ENCODE data around the gene SFXN2.

Gene SFXN2

DNA sequence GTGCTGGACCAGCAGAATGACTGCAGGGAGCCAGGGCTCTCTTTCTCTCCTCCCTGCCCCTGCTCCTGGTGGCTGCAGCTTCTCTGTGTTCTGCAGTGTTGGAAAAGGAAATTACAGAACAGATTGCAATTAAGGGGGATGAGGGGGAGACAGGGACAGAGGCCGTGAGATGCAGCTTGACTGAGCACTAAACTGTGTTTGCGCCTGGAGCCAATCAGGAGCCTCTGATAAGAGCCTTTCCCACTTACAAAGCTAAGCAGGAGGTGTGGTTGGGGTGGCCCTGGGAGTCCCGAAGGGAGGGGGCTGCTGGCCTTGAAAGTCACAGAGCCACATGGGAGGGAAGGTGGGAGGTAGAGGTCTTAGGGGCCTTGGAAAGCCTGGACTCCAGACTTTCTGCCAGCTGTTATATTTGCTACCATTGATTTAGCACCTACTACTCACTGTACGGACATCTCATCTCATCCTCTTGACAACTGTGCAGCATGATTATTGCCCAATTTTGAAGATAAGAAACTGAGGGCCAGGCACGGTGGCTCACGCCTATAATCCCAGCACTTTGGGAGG, 43.5 kb upstream of the SFXN2 start:
- H3K4me3 ChIP-seq (ENCODE audit: low read depth, low read length): no peak overlapping the region
- TF ChIP-seq, protein P1, sequence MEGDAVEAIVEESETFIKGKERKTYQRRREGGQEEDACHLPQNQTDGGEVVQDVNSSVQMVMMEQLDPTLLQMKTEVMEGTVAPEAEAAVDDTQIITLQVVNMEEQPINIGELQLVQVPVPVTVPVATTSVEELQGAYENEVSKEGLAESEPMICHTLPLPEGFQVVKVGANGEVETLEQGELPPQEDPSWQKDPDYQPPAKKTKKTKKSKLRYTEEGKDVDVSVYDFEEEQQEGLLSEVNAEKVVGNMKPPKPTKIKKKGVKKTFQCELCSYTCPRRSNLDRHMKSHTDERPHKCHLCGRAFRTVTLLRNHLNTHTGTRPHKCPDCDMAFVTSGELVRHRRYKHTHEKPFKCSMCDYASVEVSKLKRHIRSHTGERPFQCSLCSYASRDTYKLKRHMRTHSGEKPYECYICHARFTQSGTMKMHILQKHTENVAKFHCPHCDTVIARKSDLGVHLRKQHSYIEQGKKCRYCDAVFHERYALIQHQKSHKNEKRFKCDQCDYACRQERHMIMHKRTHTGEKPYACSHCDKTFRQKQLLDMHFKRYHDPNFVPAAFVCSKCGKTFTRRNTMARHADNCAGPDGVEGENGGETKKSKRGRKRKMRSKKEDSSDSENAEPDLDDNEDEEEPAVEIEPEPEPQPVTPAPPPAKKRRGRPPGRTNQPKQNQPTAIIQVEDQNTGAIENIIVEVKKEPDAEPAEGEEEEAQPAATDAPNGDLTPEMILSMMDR (IDR thresholded peaks at IDR 0.05; ENCODE audit: insufficient read depth, low read depth, low read length, missing control alignments): no peak
- DNase-seq (ENCODE audit: low read depth): no peak

DNA sequence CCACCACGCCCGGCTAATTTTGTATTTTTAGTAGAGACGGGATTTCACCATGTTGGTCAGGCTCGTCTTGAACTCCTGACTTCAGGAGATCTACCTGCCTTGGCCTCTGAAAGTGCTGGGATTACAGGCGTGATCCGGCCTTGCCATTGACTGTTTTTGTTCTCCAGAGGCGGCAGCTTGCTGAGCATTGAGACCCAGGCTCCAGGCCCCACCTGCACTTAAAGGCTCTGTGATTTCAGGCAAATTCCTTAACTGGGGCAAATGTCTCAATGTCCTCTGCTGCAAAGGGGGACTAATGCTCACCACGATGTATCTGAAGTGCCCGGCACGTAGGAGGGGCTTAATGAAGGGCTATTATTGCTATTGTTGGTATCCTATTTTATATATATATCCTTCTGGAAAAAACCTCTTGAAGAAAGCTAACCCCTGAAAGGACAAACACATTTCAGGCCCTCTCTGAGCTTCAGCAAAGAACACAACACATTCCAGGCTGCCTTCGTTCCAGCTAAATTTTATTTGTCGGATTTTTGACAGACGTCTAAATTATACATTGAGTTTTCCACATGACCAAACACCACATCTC, 41.1 kb upstream of the SFXN2 start:
- DNase-seq (ENCODE audit: low read depth): no peak
- TF ChIP-seq, protein P1 (IDR thresholded peaks at IDR 0.05; ENCODE audit: insufficient read depth, low read depth, low read length, missing control alignments): no peak
- no peak overlapping the region for H3K4me3 ChIP-seq (ENCODE audit: low read depth, low read length)

DNA sequence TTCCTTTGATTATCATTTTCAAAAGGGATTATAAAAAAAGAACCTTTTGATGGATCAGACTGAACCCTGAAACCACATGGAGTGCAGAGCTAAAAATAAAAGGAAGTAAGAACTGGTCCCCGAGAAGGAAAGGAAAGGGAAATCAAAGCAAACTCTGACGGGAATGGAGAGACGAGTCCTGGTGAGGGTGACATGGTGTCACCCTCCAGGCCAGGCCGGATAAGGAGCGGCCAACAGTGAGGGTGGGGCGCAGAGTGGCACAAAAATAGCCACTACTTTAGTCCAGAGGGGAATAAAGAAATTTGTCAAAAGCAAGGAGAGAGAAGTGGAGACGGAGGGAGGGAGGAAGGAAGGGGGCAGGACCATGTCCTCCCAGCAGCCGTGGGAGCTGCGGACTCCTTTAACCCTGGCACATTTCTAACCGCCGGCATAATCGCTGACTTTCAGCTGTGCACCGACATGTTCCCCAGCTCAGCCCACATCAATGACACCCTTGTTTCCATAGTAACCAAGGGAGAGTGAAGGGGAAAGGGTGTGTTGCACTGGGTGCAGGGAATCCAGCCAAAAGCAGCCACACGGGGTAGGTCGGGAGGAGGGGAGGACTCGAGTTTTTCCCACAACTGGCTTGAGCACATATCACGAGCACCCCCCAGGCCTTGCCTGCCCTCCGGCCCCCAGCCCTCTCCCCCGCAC, 40.5 kb upstream of the SFXN2 start:
- no peak for DNase-seq (ENCODE audit: low read depth)
- no peak overlapping the region for H3K4me3 ChIP-seq (ENCODE audit: low read depth, low read length)
- TF ChIP-seq, protein P1 (IDR thresholded peaks at IDR 0.05; ENCODE audit: insufficient read depth, low read depth, low read length, missing control alignments): no peak

DNA sequence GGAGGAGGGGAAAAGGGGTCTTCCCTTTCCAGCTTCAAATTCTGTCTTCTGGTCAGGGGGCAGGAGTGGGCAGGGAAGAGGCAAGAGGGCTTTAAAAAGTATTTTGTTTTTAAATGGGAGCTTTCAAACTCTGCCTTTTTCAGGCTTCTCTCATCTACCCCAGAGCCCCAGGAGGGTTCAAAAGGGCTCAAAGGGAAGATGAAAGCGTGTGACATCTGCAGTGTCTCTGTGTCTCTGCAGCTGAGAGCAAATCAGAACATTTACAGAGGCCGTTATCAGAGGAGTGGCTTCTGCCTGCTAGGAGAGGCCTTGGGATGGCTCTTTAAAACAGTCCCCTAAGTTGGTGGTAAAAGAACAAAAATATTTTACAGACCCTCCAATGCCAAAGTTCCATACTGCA, 39.9 kb upstream of the SFXN2 start:
- TF ChIP-seq, protein P1 (IDR thresholded peaks at IDR 0.05; ENCODE audit: insufficient read depth, low read depth, low read length, missing control alignments): no peak
- no peak for DNase-seq (ENCODE audit: low read depth)
- no peak overlapping the region for H3K4me3 ChIP-seq (ENCODE audit: low read depth, low read length)

DNA sequence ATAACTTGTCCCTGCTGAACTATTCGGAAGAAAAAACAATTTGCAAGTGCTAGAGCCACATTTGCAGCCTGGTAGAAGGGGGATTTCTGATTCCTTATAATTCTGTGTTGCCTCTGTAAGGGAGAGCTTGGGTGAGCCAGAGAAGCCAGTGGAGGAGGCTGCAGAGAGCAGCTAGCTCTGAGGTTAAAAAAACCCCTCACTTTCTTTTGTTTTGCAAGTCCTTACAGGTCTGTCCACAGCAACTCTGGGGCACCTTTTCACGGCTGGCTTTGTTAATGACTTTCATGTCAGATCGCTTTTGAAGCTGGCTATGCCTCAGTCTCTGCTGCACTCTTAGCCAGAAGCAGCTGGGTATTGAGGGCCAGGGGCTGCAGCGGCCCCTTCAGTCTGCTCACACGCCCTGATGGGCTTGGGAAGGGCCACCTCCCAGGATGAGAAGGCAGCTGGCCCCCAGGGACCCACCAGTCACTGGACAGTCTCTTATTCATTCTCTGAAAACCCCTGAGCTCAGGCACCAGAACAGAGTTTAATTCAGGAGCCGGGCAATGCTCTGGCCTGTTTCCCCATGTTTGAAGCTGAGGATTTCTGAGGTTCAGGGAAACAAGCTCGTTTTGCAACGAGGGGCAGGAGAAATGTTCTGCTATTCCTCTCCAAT, 39.3 kb upstream of the SFXN2 start:
- TF ChIP-seq, protein P1 (IDR thresholded peaks at IDR 0.05; ENCODE audit: insufficient read depth, low read depth, low read length, missing control alignments): no peak
- no peak overlapping the region for H3K4me3 ChIP-seq (ENCODE audit: low read depth, low read length)
- DNase-seq (ENCODE audit: low read depth): peak; percentile 39

DNA sequence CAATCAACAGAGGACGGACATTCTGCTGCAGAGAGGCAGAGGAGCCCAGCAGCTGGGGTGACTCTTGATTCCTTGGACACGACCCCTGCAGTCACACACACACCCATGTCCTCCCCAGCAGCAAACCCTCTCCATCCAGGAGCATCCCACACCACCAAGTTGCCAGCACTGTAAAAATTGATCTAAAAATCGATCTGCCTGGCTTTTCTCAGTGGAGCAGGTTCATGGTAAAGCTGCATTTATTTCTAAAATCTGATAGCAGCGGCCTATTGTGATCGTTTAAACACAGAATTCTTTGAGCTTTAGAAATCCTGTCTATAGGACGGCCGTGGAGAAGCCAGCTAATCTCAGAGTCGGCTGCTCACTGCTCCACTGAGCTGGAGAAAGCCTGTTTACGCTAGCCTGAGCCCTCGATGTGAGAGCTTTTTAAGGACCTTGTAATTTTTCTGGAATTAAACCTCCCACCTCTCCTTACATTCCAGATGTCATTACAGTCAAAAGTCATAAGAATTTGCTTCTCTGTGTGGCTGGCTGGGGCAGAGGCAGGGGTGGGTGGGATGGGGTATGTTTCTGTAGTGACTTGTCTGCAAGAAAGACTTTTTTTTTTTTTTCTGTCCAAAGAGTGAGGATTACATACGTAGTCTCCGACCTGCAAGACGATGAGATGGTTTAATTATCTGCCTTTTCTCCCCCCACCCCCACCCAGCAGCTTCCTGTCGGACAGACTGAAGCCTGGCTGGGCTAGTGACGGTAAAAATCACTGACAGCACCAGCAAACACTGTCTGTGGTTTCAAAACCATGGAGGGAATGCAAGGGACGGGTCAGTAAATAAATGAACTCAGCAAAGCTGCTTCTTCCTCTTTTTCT, 38.5 kb upstream of the SFXN2 start:
- TF ChIP-seq, protein P1 (IDR thresholded peaks at IDR 0.05; ENCODE audit: insufficient read depth, low read depth, low read length, missing control alignments): no peak
- no peak overlapping the region for H3K4me3 ChIP-seq (ENCODE audit: low read depth, low read length)
- DNase-seq (ENCODE audit: low read depth): peak; percentile 63
